ENCODE measurements around the gene AGGF1. TPM values are rescaled to one million over a fixed set of nuclear protein-coding genes. Genes with fewer than 3 reads are reported as not detected.

Gene AGGF1
- total RNA-seq, 1 donor: 25.7 TPM

GRCh38 chr5:77080905-77081304 lies 50.7 kb downstream of the AGGF1 start:
- no peaks in the 10 kb centered on the region for H3K27me3 ChIP-seq (ENCODE audit: insufficient read depth, low read length)
- no peaks in the 10 kb centered on the region for H3K36me3 ChIP-seq (ENCODE audit: insufficient read depth, low read length)
- no peak overlapping the region for H3K4me2 ChIP-seq (ENCODE audit: insufficient read depth, low read length)
- H4K20me1 ChIP-seq (ENCODE audit: insufficient read depth, low read length): peaks cover 6% of the 10 kb centered on the region
- H3K4me1 ChIP-seq (ENCODE audit: insufficient read depth, low read length): peaks cover 4% of the 10 kb centered on the region
- no peak overlapping the region for H2AFZ ChIP-seq (ENCODE audit: low read length)
- H3K27ac ChIP-seq (ENCODE audit: low read depth, low read length): no peak overlapping the region
- no peak for TF ChIP-seq CTCF (IDR thresholded peaks at IDR 0.05; ENCODE audit: extremely low read depth, low read depth, low read length)
- no peaks in the 10 kb centered on the region for H3K79me2 ChIP-seq (ENCODE audit: insufficient read depth, low read length)
- no peaks in the 10 kb centered on the region for H3K9me3 ChIP-seq (ENCODE audit: low read depth, low read length)
- no peak for DNase-seq (ENCODE audit: insufficient read length, low spot score, missing footprints)
- no peak overlapping the region for H3K4me3 ChIP-seq (ENCODE audit: insufficient read depth, low read length)

GRCh38 chr5:77082280-77082679 lies 52.1 kb downstream of the AGGF1 start:
- H2AFZ ChIP-seq (ENCODE audit: low read length): no peak overlapping the region
- H3K27ac ChIP-seq (ENCODE audit: low read depth, low read length): no peak overlapping the region
- no peaks in the 10 kb centered on the region for H3K36me3 ChIP-seq (ENCODE audit: insufficient read depth, low read length)
- no peaks in the 10 kb centered on the region for H3K27me3 ChIP-seq (ENCODE audit: insufficient read depth, low read length)
- no peak overlapping the region for H3K4me3 ChIP-seq (ENCODE audit: insufficient read depth, low read length)
- H4K20me1 ChIP-seq (ENCODE audit: insufficient read depth, low read length): no peaks in the 10 kb centered on the region
- no peak for TF ChIP-seq CTCF (IDR thresholded peaks at IDR 0.05; ENCODE audit: extremely low read depth, low read depth, low read length)
- peaks cover 2% of the 10 kb centered on the region for H3K4me1 ChIP-seq (ENCODE audit: insufficient read depth, low read length)
- no peaks in the 10 kb centered on the region for H3K79me2 ChIP-seq (ENCODE audit: insufficient read depth, low read length)
- no peak overlapping the region for H3K4me2 ChIP-seq (ENCODE audit: insufficient read depth, low read length)
- peak; percentile 58 for DNase-seq (ENCODE audit: insufficient read length, low spot score, missing footprints)
- H3K9me3 ChIP-seq (ENCODE audit: low read depth, low read length): no peaks in the 10 kb centered on the region

GRCh38 chr5:77083088-77083487 lies 52.9 kb downstream of the AGGF1 start:
- Histone ChIP-seq H3K4me1 (ENCODE audit: insufficient read depth, low read length) (peaks cover 10% of the 10 kb centered on the region), H3K36me3 (ENCODE audit: insufficient read depth, low read length) (no peaks in the 10 kb centered on the region), H3K27me3 (ENCODE audit: insufficient read depth, low read length) (no peaks in the 10 kb centered on the region), H2AFZ (ENCODE audit: low read length) (no peak overlapping the region), H3K4me3 (ENCODE audit: insufficient read depth, low read length) (no peak overlapping the region), H3K9me3 (ENCODE audit: low read depth, low read length) (no peaks in the 10 kb centered on the region), H3K27ac (ENCODE audit: low read depth, low read length) (no peak overlapping the region), H4K20me1 (ENCODE audit: insufficient read depth, low read length) (no peaks in the 10 kb centered on the region), H3K79me2 (ENCODE audit: insufficient read depth, low read length) (no peaks in the 10 kb centered on the region), H3K4me2 (ENCODE audit: insufficient read depth, low read length) (no peak overlapping the region)
- TF ChIP-seq CTCF (IDR thresholded peaks at IDR 0.05; ENCODE audit: extremely low read depth, low read depth, low read length): no peak
- no peak for DNase-seq (ENCODE audit: insufficient read length, low spot score, missing footprints)

GRCh38 chr5:77086368-77086688 lies 56.1 kb downstream of the AGGF1 start:
- Histone ChIP-seq H3K79me2 (ENCODE audit: insufficient read depth, low read length) (no peaks in the 10 kb centered on the region), H3K27me3 (ENCODE audit: insufficient read depth, low read length) (no peaks in the 10 kb centered on the region), H3K27ac (ENCODE audit: low read depth, low read length) (no peak overlapping the region), H4K20me1 (ENCODE audit: insufficient read depth, low read length) (no peaks in the 10 kb centered on the region), H3K4me3 (ENCODE audit: insufficient read depth, low read length) (peak overlapping the region; percentile 87), H3K4me1 (ENCODE audit: insufficient read depth, low read length) (peaks cover 11% of the 10 kb centered on the region), H3K9me3 (ENCODE audit: low read depth, low read length) (no peaks in the 10 kb centered on the region), H3K4me2 (ENCODE audit: insufficient read depth, low read length) (peak overlapping the region; percentile 96), H2AFZ (ENCODE audit: low read length) (peak overlapping the region; percentile 97), H3K36me3 (ENCODE audit: insufficient read depth, low read length) (no peaks in the 10 kb centered on the region)
- no peak for TF ChIP-seq CTCF (IDR thresholded peaks at IDR 0.05; ENCODE audit: extremely low read depth, low read depth, low read length)
- no peak for DNase-seq (ENCODE audit: insufficient read length, low spot score, missing footprints)
